GM23338 (cell line): Measurements from ENCODE around the gene ENC1.

Source experiments
- EZH2phosphoT487 ChIP-seq: fragments of 200-600 bp; sonication (generic); IDR thresholded peaks from one replicate; pipeline ENCODE4 v1.8.1; 2018; ENCODE audit warnings: antibody characterized with exemption; ENCODE audit not compliant: unreplicated experiment
- POLR2AphosphoS5 ChIP-seq: IDR thresholded peaks from 2 replicates; pipeline ENCODE4 v1.6.1; 2016; ENCODE audit warnings: antibody characterized with exemption, low read depth
- TF ChIP-seq, protein P1 (sequence below), 2 experiments: fragments of 200-600 bp in 1 of 2; sonication (generic) in 1 of 2; conservative IDR thresholded peaks; 2 replicates each; pipeline versions ENCODE4 v1.5.1 to v1.6.1; 2016 to 2017; ENCODE audit warnings: antibody characterized with exemption in 2 of 2, low read depth in 2 of 2, mild to moderate bottlenecking in 2 of 2, moderate library complexity in 1 of 2
- TF ChIP-seq, protein P2 (sequence below): IDR thresholded peaks from 2 replicates; pipeline ENCODE4 v1.6.1; 2016; ENCODE audit warnings: antibody characterized with exemption

DNA sequence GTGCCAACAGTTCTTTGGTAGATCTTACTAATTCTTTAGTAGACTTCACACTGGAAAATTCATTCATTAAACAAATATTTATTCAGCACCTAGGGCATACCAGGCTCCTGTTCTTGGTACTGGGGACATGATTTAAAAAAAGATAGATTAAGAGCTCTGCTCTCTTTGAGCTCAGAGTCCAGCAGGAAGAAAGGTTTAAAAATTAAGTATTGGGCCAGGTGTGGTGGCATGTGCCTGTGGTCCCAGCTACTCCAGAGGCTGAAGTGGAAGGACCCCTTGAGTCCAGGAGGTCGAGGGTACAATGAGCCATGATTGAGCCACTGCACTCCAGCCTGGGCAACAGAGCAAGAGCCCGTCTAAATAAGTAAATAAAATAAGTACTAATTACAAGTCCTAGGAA lies 41.4 kb downstream of the ENC1 start:
- TF ChIP-seq, protein P1, sequence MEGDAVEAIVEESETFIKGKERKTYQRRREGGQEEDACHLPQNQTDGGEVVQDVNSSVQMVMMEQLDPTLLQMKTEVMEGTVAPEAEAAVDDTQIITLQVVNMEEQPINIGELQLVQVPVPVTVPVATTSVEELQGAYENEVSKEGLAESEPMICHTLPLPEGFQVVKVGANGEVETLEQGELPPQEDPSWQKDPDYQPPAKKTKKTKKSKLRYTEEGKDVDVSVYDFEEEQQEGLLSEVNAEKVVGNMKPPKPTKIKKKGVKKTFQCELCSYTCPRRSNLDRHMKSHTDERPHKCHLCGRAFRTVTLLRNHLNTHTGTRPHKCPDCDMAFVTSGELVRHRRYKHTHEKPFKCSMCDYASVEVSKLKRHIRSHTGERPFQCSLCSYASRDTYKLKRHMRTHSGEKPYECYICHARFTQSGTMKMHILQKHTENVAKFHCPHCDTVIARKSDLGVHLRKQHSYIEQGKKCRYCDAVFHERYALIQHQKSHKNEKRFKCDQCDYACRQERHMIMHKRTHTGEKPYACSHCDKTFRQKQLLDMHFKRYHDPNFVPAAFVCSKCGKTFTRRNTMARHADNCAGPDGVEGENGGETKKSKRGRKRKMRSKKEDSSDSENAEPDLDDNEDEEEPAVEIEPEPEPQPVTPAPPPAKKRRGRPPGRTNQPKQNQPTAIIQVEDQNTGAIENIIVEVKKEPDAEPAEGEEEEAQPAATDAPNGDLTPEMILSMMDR (conservative IDR thresholded peaks at IDR 0.05; ENCODE audit: low read depth in 2 of 2) = no peak
- no peak for TF ChIP-seq EZH2phosphoT487
- TF ChIP-seq, protein P2, sequence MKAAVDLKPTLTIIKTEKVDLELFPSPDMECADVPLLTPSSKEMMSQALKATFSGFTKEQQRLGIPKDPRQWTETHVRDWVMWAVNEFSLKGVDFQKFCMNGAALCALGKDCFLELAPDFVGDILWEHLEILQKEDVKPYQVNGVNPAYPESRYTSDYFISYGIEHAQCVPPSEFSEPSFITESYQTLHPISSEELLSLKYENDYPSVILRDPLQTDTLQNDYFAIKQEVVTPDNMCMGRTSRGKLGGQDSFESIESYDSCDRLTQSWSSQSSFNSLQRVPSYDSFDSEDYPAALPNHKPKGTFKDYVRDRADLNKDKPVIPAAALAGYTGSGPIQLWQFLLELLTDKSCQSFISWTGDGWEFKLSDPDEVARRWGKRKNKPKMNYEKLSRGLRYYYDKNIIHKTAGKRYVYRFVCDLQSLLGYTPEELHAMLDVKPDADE = no peak
- TF ChIP-seq POLR2AphosphoS5 = no peak
